ENCODE data around the gene PPP2R5B. TPM values are rescaled to one million over a fixed set of nuclear protein-coding genes. Genes with fewer than 3 reads are reported as not detected.

PPP2R5B gene
- total RNA-seq, 1 experiment from 2014 or later, result 38.0 TPM

GRCh38 chr11:64885367-64886286 lies 38.9 kb upstream of the PPP2R5B start:
- Mint-ChIP-seq H3K9me3 (ENCODE audit: unreplicated experiment) (no peaks in the 10 kb centered on the region), H3K4me3 (ENCODE audit: unreplicated experiment) (no peak overlapping the region), H3K36me3 (ENCODE audit: insufficient read depth, unreplicated experiment) (no peaks in the 10 kb centered on the region), H3K4me1 (ENCODE audit: insufficient read depth, unreplicated experiment) (peaks cover 10% of the 10 kb centered on the region), H3K27me3 (ENCODE audit: insufficient read depth, unreplicated experiment) (no peaks in the 10 kb centered on the region), H3K27ac (ENCODE audit: low read depth, unreplicated experiment) (no peak overlapping the region)
- ChIA-PET CTCF (interaction anchor here (0.7 to 19.1 kb wide), 6 partner anchors 8 to 129 kb away, joined by 3 to 286 read pairs (median 4); partner anchors contain the start of genes ARL2 and CDC42BPG), POLR2A (interaction anchor here (1.2 to 2.5 kb wide), 6 partner anchors 9 to 82 kb away, joined by 3 to 9 read pairs (median 6); no protein-coding TSS in a partner anchor)
- no peak for TF ChIP-seq CTCF (IDR thresholded peaks at IDR 0.05; ENCODE audit: unreplicated experiment)
- BruUV-seq (replicated peaks), result no TSS peak
- peak; percentile 70 for DNase-seq (ENCODE audit: unreplicated experiment)
- intact Hi-C loops (cut with micrococcal nuclease), result no loop called here

GRCh38 chr11:64887234-64887756 lies 37.2 kb upstream of the PPP2R5B start:
- intact Hi-C loops (cut with micrococcal nuclease), result no loop called here
- Mint-ChIP-seq H3K9me3 (ENCODE audit: unreplicated experiment) (no peaks in the 10 kb centered on the region), H3K27me3 (ENCODE audit: insufficient read depth, unreplicated experiment) (no peaks in the 10 kb centered on the region), H3K4me1 (ENCODE audit: insufficient read depth, unreplicated experiment) (peaks cover 10% of the 10 kb centered on the region), H3K36me3 (ENCODE audit: insufficient read depth, unreplicated experiment) (no peaks in the 10 kb centered on the region), H3K4me3 (ENCODE audit: unreplicated experiment) (no peak overlapping the region), H3K27ac (ENCODE audit: low read depth, unreplicated experiment) (no peak overlapping the region)
- TF ChIP-seq CTCF (IDR thresholded peaks at IDR 0.05; ENCODE audit: unreplicated experiment), result no peak
- CTCF ChIA-PET, result interaction anchor here (0.6 to 19.1 kb wide), 12 partner anchors 13 to 436 kb away, joined by 3 to 286 read pairs (median 3); partner anchors contain the start of genes BATF2 and CDC42BPG
- no peak for DNase-seq (ENCODE audit: unreplicated experiment)
- BruUV-seq (replicated peaks), result no TSS peak
- POLR2A ChIA-PET, result interaction anchor here (0.6 to 2.5 kb wide), 6 partner anchors 11 to 108 kb away, joined by 3 to 9 read pairs (median 4); no protein-coding TSS in a partner anchor

GRCh38 chr11:64887757-64888405 lies 36.6 kb upstream of the PPP2R5B start:
- POLR2A ChIA-PET, result interaction anchor here (1.0 to 2.5 kb wide), 5 partner anchors 12 to 109 kb away, joined by 3 to 9 read pairs (median 5); no protein-coding TSS in a partner anchor
- no peaks in the 10 kb centered on the region for H3K36me3 Mint-ChIP-seq (ENCODE audit: insufficient read depth, unreplicated experiment)
- no peak overlapping the region for H3K4me3 Mint-ChIP-seq (ENCODE audit: unreplicated experiment)
- H3K4me1 Mint-ChIP-seq (ENCODE audit: insufficient read depth, unreplicated experiment), result peaks cover 10% of the 10 kb centered on the region
- peak; percentile 93 for TF ChIP-seq CTCF (IDR thresholded peaks at IDR 0.05; ENCODE audit: unreplicated experiment)
- no peak overlapping the region for H3K27ac Mint-ChIP-seq (ENCODE audit: low read depth, unreplicated experiment)
- no peaks in the 10 kb centered on the region for H3K9me3 Mint-ChIP-seq (ENCODE audit: unreplicated experiment)
- no TSS peak for BruUV-seq (replicated peaks)
- no peaks in the 10 kb centered on the region for H3K27me3 Mint-ChIP-seq (ENCODE audit: insufficient read depth, unreplicated experiment)
- CTCF ChIA-PET, result interaction anchor here (0.5 to 19.1 kb wide), 18 partner anchors 8 to 437 kb away, joined by 3 to 286 read pairs (median 4); partner anchors contain the start of gene CDC42BPG
- intact Hi-C loops (cut with micrococcal nuclease), result no loop called here
- DNase-seq (ENCODE audit: unreplicated experiment), result peak; percentile 60

Measured in MCF 10A (cell line).